Measurements from ENCODE around the gene DNAH9. TPM values are rescaled to one million over a fixed set of nuclear protein-coding genes. Genes with fewer than 3 reads are reported as not detected.

Gene DNAH9
- total and polyA plus RNA-seq, 2 of the 8 experiments (the other 6 are each of a cell fraction or from before 2014, with no cell fraction given) = 0.21 to 0.86 TPM

- peaks cover 0 to 24% (median 8%) of the 10 kb centered on the region in 4 experiments; a peak in 5 of 8 replicates for H3K36me3 ChIP-seq (ENCODE audit: control insufficient read depth in 2 of 4, insufficient read depth in 4 of 4, low read length in 3 of 4)
Observed at GRCh38 chr17:11979795-11980194, 381.5 kb downstream of the DNAH9 start.

More at GRCh38 chr17:11979795-11980194, 381.5 kb downstream of the DNAH9 start:
- H3K14ac ChIP-seq (ENCODE audit: insufficient read length) = no peak overlapping the region
- H2BK120ac ChIP-seq (replicated peaks; ENCODE audit: low read depth, low read length) = no peak overlapping the region
- no peaks in the 10 kb centered on the region for H3K79me1 ChIP-seq (ENCODE audit: low read depth, low read length)
- H3K23ac ChIP-seq (ENCODE audit: insufficient read length) = no peak overlapping the region
- TF ChIP-seq MAFK (IDR thresholded peaks at IDR 0.05; ENCODE audit: low read depth, low read length) (peak; percentile 83), RNF2 (IDR thresholded peaks at IDR 0.05; ENCODE audit: borderline replicate concordance, low read depth, low read length, missing control alignments, poor library complexity, severe bottlenecking) (no peak)
- H2AK5ac ChIP-seq (ENCODE audit: low read depth, low read length) = no peak overlapping the region
- no peak for DNase-seq (ENCODE audit: low read depth in 1 of 2, low spot score in 2 of 2)
- no peak overlapping the region for H4K8ac ChIP-seq (ENCODE audit: extremely low read depth, insufficient read depth, low read length)
- POLR2A ChIA-PET (ENCODE audit: partially characterized antibody) = interaction anchor here (1.8 kb wide), 1 partner anchor 17 kb away, joined by 4 read pairs; the partner anchor contains the start of gene ZNF18
- H2BK15ac ChIP-seq (ENCODE audit: low read length) = no peak overlapping the region
- no peak overlapping the region for H3K4me2 ChIP-seq (ENCODE audit: insufficient read depth in 1 of 2, low read depth in 2 of 2, low read length in 2 of 2)
- no peak overlapping the region for H3K9ac ChIP-seq (replicated peaks in 1 of 4; ENCODE audit: extremely low read depth in 1 of 4, low read depth in 3 of 4, low read length in 3 of 4)
- H4K20me1 ChIP-seq (replicated peaks in 1 of 2; ENCODE audit: control insufficient read depth in 1 of 2, insufficient read depth in 2 of 2, low read length in 2 of 2) = no peaks in the 10 kb centered on the region
- CTCF ChIA-PET (ENCODE audit: partially characterized antibody) = interaction anchor here (0.7 to 2.4 kb wide), 6 partner anchors 9 to 108 kb away, joined by 3 to 10 read pairs (median 4); no protein-coding TSS in a partner anchor
- no peak overlapping the region for H3K18ac ChIP-seq (ENCODE audit: extremely low read depth, low read length)
- no peak overlapping the region for H2BK5ac ChIP-seq (ENCODE audit: low read depth, low read length)
- H3K27me3 ChIP-seq (replicated peaks in 1 of 4; ENCODE audit: control insufficient read depth in 3 of 4, extremely low read depth in 1 of 4, insufficient read depth in 3 of 4, low read length in 3 of 4) = no peaks in the 10 kb centered on the region
- no peaks in the 10 kb centered on the region; a peak in 1 of 7 replicates for H3K4me1 ChIP-seq (replicated peaks in 1 of 4; ENCODE audit: control insufficient read depth in 3 of 4, insufficient read depth in 4 of 4, low read length in 3 of 4)
- H3K23me2 ChIP-seq (ENCODE audit: low read depth, low read length) = no peaks in the 10 kb centered on the region
- no peaks in the 10 kb centered on the region for H3K9me3 ChIP-seq (ENCODE audit: insufficient read depth in 2 of 2, low read depth in 1 of 2, low read length in 1 of 2)
- no peaks in the 10 kb centered on the region for H3K79me2 ChIP-seq (ENCODE audit: control insufficient read depth in 1 of 2, insufficient read depth in 2 of 2, low read length in 2 of 2)
- H2BK20ac ChIP-seq (ENCODE audit: low read length) = no peak overlapping the region
- no peak overlapping the region for H3K4me3 ChIP-seq (ENCODE audit: extremely low read depth in 1 of 4, insufficient read depth in 2 of 4, low read depth in 3 of 4, low read length in 4 of 4)
- no peak overlapping the region for H2AFZ ChIP-seq (ENCODE audit: low read length)
- no peak overlapping the region for H3K27ac ChIP-seq (ENCODE audit: low read depth, low read length)
- H4K91ac ChIP-seq (replicated peaks; ENCODE audit: insufficient read length, low read length) = no peak overlapping the region
- FAIRE-seq = no peak
- H3K56ac ChIP-seq (replicated peaks; ENCODE audit: insufficient read length, low read depth, low read length) = no peak overlapping the region
- no peak overlapping the region for H3K4ac ChIP-seq (replicated peaks; ENCODE audit: insufficient read length, low read depth, low read length)
- 93% methylated on average over 3 of the region's 3 CpGs; no CpG with 5 or more reads in 1 of the 2 experiments for WGBS, 2 experiments (ENCODE audit: extremely low coverage in 1 of 2, insufficient coverage in 1 of 2, insufficient read length in 1 of 2, insufficient replicate concordance in 2 of 2, low coverage in 1 of 2, low lambda C conversion rate in 2 of 2, missing lambda C conversion rate in 1 of 2)
- no peak overlapping the region for H4K5ac ChIP-seq (ENCODE audit: insufficient read length, low read depth, low read length)
- no peak overlapping the region for H2BK12ac ChIP-seq (ENCODE audit: low read depth, low read length)

Measured in H1 (cell line).